AG04450 (cell line): ENCODE results near the gene ZBTB20. TPM values are rescaled to one million over a fixed set of nuclear protein-coding genes. Genes with fewer than 3 reads are reported as not detected.

Source experiments
- CTCF ChIA-PET: fragments of 300-600, 350-600 bp; formaldehyde crosslinking; extraction: SDS; loops from one replicate; lab custom pipeline; 2022; ENCODE audit warnings: antibody characterized with exemption, inconsistent platforms; lab: Charles Lee
- POLR2A ChIA-PET: fragments of 350-600 bp; formaldehyde crosslinking; extraction: SDS; loops from one replicate; lab custom pipeline; 2021; ENCODE audit warnings: antibody characterized with exemption, inconsistent platforms; lab: Yijun Ruan, JAX
- DNase-seq: peaks from one replicate; pipeline ENCODE4 v3.0.0-alpha.2; 2011; ENCODE audit warnings: low read depth, low spot score
- H3K27ac ChIP-seq: one replicate; pipeline ENCODE4 v1.5.1; 2012; ENCODE audit warnings: low read depth, low read length, control low read depth
- H3K27me3 ChIP-seq: one replicate; pipeline ENCODE4 v1.6.0; 2012; ENCODE audit warnings: low read length; ENCODE audit not compliant: control insufficient read depth, insufficient read depth
- H3K4me3 ChIP-seq: 2 replicates; pipeline ENCODE4 v1.5.1; 2011; ENCODE audit warnings: mild to moderate bottlenecking, low read depth, low read length, control low read depth
- H3K9me3 ChIP-seq: 2 replicates; pipeline ENCODE4 v1.5.1; 2012; ENCODE audit warnings: low read length; ENCODE audit not compliant: control insufficient read depth, insufficient read depth
- polyA plus RNA-seq: library from polyadenylated mRNA; depleted of rRNA; stranded (reverse); fragments of >200 nt; gene quantifications from 2 replicates; pipeline ENCODE4 v1.2.3, GENCODE V29; 2011
- TF ChIP-seq, protein P1 (sequence below): IDR thresholded peaks from 2 replicates; pipeline ENCODE4 v1.5.1; 2011; ENCODE audit warnings: low read depth, low read length, control low read depth, inconsistent platforms

The ZBTB20 gene
- polyA plus RNA-seq, 1 experiment = 3.0 TPM

DNA sequence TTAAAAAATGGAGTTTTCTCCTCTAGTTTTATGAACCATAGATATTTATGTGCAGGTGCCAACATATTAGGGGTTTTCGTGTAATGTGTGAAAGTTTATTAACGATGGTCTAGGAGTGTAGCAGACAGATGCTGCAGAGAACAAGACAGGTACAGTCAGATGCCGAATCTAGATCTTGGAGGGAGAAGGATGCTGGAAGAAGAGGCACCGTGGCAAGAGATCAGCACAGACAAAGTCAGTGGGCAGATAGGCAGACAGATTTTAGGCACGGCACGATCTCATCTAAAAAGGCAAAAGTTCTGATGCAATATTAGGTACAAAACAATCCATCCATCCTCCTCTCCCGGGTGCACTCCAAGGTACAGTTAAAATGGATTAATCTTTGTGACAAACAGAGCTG lies 691.7 kb downstream of the ZBTB20 start:
- CTCF ChIA-PET = no interaction called here
- POLR2A ChIA-PET = no interaction called here
- Histone ChIP-seq H3K9me3 (no peaks in the 10 kb centered on the region), H3K27me3 (no peaks in the 10 kb centered on the region), H3K27ac (no peak overlapping the region), H3K4me3 (no peak overlapping the region)
- no peak for DNase-seq
- TF ChIP-seq, protein P1, sequence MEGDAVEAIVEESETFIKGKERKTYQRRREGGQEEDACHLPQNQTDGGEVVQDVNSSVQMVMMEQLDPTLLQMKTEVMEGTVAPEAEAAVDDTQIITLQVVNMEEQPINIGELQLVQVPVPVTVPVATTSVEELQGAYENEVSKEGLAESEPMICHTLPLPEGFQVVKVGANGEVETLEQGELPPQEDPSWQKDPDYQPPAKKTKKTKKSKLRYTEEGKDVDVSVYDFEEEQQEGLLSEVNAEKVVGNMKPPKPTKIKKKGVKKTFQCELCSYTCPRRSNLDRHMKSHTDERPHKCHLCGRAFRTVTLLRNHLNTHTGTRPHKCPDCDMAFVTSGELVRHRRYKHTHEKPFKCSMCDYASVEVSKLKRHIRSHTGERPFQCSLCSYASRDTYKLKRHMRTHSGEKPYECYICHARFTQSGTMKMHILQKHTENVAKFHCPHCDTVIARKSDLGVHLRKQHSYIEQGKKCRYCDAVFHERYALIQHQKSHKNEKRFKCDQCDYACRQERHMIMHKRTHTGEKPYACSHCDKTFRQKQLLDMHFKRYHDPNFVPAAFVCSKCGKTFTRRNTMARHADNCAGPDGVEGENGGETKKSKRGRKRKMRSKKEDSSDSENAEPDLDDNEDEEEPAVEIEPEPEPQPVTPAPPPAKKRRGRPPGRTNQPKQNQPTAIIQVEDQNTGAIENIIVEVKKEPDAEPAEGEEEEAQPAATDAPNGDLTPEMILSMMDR = no peak

DNA sequence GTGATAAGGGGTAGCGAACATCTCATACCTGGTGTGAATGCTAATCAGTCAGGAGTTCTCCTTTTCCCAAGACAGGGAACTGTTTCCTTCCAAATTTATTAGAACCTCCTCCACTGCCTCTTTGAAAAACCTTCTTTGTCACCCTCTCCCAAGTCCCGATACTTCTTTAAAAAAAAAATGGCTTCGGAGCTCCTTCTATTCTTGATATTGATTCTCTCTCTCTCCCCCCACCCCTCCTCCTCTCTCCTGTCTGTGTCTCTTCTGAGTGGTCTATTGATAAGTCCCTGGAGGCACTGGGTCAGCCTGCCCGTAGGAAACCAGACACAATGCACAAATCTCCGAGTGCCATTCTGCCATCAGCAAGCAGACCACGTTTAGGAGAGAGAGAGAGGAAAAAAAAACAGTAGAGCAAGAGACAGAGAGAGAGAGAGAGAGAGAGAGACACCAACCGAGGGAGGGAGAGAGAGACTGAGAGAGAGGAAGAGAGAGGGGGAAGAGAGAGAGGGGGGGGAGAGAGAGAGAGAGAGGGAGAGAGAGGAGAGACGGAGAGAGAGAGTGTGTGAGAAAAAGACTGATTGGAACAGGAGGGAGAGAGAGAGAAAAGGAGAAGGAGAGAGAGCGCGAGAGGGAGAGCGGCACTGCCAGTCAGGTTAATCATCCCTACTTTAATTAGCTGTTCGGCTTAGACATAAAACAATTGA lies 692.4 kb downstream of the ZBTB20 start:
- TF ChIP-seq, protein P1 = no peak
- no peak for DNase-seq
- H3K27ac ChIP-seq = no peak overlapping the region
- CTCF ChIA-PET = no interaction called here
- no peaks in the 10 kb centered on the region for H3K27me3 ChIP-seq
- POLR2A ChIA-PET = interaction anchor here (0.7 kb wide), 1 partner anchor 155 kb away, joined by 4 read pairs; no protein-coding TSS in a partner anchor
- H3K4me3 ChIP-seq = peak overlapping the region; percentile 50
- H3K9me3 ChIP-seq = no peaks in the 10 kb centered on the region

DNA sequence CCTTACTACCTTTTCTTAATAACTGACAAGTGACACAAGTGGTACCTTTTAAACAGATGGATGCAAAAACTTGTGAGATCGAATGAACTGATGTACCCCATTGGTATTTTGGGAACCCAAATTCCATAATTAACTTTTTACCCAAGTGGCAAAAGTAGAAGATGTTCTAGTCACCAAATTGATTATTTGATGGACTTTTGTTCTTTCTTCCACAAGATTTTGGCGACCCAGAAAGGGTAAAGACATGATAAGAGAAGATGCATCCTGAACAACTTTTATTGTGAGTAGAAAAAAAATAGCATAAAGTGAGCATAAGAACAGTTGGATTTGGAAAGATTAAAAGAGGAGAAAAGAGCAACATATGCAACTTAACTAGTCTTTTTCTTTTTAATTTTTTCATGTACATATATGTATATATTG lies 693.7 kb downstream of the ZBTB20 start:
- ChIA-PET POLR2A (no interaction called here), CTCF (interaction anchor here (1.6 kb wide), 1 partner anchor 639 kb away, joined by 4 read pairs; no protein-coding TSS in a partner anchor)
- TF ChIP-seq, protein P1 = no peak
- Histone ChIP-seq H3K27ac (no peak overlapping the region), H3K9me3 (no peaks in the 10 kb centered on the region), H3K27me3 (no peaks in the 10 kb centered on the region), H3K4me3 (no peak overlapping the region)
- DNase-seq = no peak

DNA sequence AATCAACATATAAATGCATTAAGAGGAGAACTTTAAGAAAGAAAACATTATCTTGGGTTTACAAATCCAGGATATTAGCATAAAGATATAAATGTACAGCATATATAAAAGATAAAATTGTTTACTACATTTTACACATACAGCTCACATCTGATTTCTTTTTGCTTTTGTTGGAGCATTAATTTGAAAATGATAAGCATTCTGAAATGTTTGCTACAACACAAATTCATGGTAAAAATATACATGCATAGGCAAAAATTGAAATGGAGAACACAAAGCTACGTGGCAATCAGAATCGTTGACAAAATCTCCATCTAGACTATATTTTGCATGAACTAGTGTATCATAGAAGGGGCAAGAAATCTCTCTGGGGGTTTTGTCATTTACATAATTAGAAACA lies 694.2 kb downstream of the ZBTB20 start:
- DNase-seq = no peak
- H3K9me3 ChIP-seq = no peaks in the 10 kb centered on the region
- ChIA-PET POLR2A (no interaction called here), CTCF (interaction anchor here (1.4 to 1.6 kb wide), 2 partner anchors 34 to 639 kb away, joined by 4 to 5 read pairs; no protein-coding TSS in a partner anchor)
- no peak overlapping the region for H3K27ac ChIP-seq
- no peaks in the 10 kb centered on the region for H3K27me3 ChIP-seq
- TF ChIP-seq, protein P1 = no peak
- H3K4me3 ChIP-seq = no peak overlapping the region

DNA sequence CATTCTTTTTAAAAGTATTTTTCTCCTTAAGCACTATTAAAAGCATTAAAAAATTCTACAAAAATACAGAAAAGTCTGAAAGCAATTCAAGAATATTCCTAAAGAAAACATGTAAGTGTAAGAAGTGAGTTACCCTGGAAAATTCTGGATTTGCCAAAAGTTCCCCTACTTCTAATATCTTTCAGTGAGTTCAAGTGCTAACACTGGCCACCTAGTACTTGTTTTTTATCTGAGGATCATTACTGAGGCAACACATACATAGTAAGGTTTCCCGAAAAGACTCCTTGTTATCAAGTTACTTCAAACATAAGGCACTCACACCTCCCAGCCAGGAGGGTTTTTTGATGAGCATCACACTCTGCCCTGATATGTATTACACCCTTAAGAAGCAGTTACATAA lies 694.8 kb downstream of the ZBTB20 start:
- TF ChIP-seq, protein P1 = no peak
- Histone ChIP-seq H3K9me3 (no peaks in the 10 kb centered on the region), H3K27me3 (no peaks in the 10 kb centered on the region), H3K27ac (no peak overlapping the region), H3K4me3 (no peak overlapping the region)
- CTCF ChIA-PET = interaction anchor here (1.4 to 1.6 kb wide), 2 partner anchors 33 to 640 kb away, joined by 4 to 5 read pairs; no protein-coding TSS in a partner anchor
- DNase-seq = no peak
- POLR2A ChIA-PET = no interaction called here
